Astrocyte of the cerebellum (primary cell): Measurements from ENCODE around the gene SURF6.
A peak's percentile ranks its signal among the peaks of the same experiment; 100 is the strongest.

Experiments used
- DNase-seq: peaks from one replicate; pipeline ENCODE4 v3.0.0-alpha.2; 2011; ENCODE audit warnings: low read depth
- H3K4me3 ChIP-seq: 2 replicates; pipeline ENCODE4 v1.5.1; 2011; ENCODE audit warnings: mild to moderate bottlenecking, low read depth, low read length, moderate library complexity
- in situ Hi-C: cut with HindIII; loops from 2 replicates; pipeline ENCODE4 v1.10.0; 2017; ENCODE audit warnings: low sequenced_read_pairs
- TF ChIP-seq, protein P1 (sequence below): IDR thresholded peaks from 2 replicates; pipeline ENCODE4 v1.5.1; 2012; ENCODE audit warnings: low read length, low read depth, moderate library complexity, mild to moderate bottlenecking; ENCODE audit errors: missing control alignments

The SURF6 gene

DNA sequence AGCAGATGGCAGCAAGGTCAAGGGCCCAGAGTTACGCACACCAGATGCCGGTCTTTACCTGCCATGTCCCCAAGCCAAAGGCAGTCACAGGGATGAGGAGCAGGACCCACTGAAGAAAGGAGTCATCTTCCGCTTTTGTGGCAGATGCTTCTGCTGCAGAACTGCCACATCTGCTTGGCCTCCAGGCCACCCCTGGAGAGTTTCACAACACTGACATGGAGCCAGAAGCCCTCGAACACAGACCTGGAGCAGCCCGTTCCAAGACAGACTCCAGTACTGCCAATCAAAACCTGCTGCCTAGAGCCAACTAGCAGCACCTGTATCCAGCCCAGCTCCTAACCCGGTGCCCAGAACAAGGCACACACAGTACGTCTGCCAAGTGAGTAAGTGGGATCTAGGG, 18.8 kb upstream of the SURF6 start:
- no peak for DNase-seq
- TF ChIP-seq, protein P1, sequence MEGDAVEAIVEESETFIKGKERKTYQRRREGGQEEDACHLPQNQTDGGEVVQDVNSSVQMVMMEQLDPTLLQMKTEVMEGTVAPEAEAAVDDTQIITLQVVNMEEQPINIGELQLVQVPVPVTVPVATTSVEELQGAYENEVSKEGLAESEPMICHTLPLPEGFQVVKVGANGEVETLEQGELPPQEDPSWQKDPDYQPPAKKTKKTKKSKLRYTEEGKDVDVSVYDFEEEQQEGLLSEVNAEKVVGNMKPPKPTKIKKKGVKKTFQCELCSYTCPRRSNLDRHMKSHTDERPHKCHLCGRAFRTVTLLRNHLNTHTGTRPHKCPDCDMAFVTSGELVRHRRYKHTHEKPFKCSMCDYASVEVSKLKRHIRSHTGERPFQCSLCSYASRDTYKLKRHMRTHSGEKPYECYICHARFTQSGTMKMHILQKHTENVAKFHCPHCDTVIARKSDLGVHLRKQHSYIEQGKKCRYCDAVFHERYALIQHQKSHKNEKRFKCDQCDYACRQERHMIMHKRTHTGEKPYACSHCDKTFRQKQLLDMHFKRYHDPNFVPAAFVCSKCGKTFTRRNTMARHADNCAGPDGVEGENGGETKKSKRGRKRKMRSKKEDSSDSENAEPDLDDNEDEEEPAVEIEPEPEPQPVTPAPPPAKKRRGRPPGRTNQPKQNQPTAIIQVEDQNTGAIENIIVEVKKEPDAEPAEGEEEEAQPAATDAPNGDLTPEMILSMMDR: no peak
- in situ Hi-C loops: no loop called here
- H3K4me3 ChIP-seq: no peak overlapping the region

DNA sequence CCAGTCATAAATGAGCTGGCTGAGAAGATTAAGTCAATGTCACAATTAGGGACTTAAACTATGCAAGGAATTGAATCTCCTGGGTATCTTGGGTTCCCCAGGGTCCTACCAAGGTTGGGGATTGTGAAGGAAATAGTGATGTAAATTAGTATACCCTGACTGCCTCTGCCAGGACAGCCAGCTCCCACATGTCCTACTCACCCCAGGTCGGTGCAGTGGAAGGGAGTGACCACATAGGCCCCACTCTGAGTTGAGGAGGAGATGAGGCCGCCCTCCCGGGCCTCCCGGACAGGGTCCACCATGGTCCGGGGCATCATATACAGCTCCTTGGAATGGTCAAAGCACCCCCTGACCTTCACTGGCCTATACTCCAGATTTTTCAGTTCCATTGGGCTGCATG, 17.6 kb upstream of the SURF6 start:
- H3K4me3 ChIP-seq: no peak overlapping the region
- in situ Hi-C loops: no loop called here
- TF ChIP-seq, protein P1: no peak
- no peak for DNase-seq

DNA sequence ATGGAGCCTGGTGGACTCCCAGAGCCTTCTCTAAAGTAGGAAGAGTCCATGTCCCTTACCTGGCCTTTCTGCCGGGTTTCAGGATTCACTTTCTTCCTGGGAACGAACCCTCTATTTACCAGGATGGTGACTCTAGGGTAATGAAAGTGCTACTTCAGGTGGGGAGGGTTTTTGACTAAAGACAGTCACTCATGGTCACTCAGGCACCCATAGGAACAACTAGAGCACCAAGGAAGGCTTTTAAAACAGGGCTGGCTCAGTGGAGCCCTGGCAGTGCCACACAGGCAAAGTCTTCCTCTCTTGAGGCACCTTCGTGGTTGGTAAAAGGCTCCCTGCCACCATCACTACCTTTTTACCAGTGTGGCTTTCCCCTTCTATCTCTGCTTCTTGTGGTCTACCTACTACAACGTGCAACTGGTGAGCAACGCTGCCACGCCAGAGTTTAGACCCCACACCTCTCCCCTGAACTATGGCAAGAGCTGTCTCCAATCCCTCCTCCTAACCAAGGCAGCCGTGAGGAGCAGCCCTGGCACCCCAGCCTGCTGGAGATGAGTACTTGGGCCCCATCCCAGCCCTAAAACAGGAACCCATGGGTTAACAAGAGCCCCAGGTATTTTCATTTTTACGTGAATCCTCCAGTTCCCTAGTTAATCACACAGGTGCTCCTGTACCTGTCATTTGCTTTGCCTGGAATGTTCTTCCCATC, 16.8 kb upstream of the SURF6 start:
- no peak overlapping the region for H3K4me3 ChIP-seq
- TF ChIP-seq, protein P1: no peak
- DNase-seq: no peak
- in situ Hi-C loops: no loop called here

DNA sequence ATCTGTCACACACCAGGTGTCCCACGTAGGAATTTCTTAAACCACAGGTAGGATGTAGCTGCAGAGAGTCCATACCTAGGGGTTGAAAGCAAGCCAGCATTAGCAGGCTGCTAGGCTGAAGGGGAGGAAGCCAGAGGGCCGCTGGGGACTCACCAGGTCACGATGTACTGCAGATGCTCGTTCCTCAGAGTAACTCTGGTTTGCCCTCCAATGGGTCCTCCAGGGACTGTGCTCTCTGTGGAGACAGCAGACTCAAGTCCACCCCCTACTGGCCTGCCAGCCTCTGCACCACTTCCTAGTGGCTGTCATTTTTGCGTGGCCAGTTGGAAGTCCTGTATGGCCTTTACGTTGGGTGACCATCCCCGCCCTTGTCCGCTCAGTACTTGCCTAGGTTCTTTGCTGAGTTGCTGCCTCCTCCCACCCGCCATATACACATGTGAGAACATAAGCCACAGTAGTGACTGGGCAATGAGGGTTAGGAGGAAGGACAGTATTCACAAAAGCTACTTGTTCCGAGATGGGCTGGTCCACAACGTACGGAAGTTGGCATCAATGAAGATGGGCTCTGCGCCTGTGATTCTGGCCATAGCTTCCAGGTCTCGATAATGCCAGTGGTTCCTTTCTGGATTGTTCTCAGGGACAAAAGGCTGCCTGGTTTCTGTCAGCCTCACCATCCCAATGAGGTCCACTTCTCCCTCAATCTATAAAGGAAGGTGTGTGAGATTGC, 16.1 kb upstream of the SURF6 start:
- no peak for DNase-seq
- TF ChIP-seq, protein P1: peak; percentile 54
- in situ Hi-C loops: no loop called here
- no peak overlapping the region for H3K4me3 ChIP-seq

DNA sequence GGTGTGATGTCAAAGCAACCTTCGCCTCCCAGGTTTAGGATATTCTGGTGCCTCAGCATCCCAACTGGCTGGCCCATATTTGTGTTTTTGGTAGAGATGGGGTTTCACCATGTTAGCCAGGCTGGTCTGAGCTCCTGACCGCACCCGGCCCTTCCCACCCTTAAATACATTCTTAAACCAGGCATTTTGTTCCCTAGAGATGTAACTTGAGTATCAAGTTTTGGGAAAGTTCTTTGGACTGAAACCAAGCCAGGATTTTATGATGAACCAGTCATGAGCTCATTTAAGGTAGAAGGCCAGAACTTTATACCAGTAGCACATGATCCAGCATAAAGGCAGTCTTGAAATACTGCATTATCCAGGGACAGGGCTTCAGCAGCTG, 15.5 kb upstream of the SURF6 start:
- no peak for DNase-seq
- H3K4me3 ChIP-seq: no peak overlapping the region
- TF ChIP-seq, protein P1: no peak
- in situ Hi-C loops: no loop called here

DNA sequence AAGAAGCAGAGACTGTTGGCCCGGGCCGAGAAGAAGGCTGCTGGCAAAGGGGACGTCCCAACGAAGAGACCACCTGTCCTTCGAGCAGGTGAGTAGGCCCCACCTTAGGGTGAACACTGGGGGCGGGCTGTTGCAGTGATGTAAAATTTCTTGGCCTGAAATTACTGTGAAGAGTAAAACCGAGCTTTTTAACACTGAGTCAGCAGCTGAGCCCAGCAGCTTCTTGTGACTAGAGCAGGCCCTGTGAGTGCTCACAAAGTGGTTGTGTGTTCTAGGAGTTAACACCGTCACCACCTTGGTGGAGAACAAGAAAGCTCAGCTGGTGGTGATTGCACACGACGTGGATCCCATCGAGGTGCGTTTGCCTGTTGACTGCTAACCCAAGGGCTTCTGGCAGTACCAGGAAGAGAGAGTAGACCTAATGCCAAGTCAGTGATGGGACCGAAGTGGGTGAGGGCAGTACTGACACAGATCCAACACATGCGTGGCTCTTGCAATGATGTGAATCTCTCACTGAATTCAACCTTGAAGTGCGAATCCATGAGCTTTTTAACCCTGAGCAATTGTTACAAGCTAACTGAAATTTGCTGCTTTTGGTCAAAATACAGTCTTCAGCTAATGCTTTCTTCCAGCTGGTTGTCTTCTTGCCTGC, 14.1 kb upstream of the SURF6 start:
- no peak overlapping the region for H3K4me3 ChIP-seq
- TF ChIP-seq, protein P1: no peak
- DNase-seq: no peak
- in situ Hi-C loops: no loop called here
